ENCODE data around the gene CYP39A1. TPM values are rescaled to one million over a fixed set of nuclear protein-coding genes. Genes with fewer than 3 reads are reported as not detected.

Gene CYP39A1
- total and polyA plus RNA-seq, 2 experiments from 2014 or later = 1.5 to 3.5 TPM

DNA sequence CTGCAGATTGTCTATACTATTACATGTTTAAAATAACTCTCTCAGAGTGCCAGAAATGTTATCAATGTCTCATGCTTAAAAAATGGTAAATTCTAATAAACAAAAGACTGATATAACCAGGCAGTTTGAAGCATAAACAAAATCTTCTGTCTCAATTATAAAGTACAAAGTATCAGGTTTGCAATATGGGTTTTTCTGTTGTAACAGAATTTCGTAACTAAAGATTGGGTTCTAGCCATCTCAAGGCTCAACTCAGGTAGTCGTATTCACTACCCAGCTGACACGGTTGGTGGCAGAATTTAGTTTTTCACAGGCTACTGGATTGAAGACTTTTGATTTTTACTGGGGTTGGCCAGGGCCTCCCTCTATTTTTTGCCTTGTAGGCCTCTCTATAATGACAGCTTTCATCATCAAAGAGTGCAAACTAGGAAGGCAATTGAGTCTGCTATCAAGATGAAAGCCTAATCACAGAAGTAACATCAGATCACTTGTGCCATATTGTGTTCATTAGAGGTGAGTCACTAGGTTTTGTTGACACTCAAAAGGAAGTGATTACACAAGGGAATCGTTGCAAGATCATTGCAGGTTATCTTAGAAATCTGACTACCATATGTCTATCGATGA is 3.6 kb downstream of the CYP39A1 start:
- H3F3A ChIP-seq (replicated peaks; ENCODE audit: low read depth) = no peaks in the 10 kb centered on the region
- DNase-seq (ENCODE audit: low spot score) (no peak), ATAC-seq (no peak)
- H3K27me3 ChIP-seq (ENCODE audit: insufficient read depth) = peaks cover 7% of the 10 kb centered on the region
- H3K4me3 Mint-ChIP-seq = no peak overlapping the region
- H4K20me1 ChIP-seq (replicated peaks; ENCODE audit: insufficient read depth) = no peaks in the 10 kb centered on the region; the same call in 1 of the 2 replicates
- no peaks in the 10 kb centered on the region for H3K9me2 ChIP-seq (ENCODE audit: insufficient read depth)
- H3K27ac ChIP-seq (ENCODE audit: low read depth) = no peak overlapping the region
- H3K4me3 ChIP-seq = no peak overlapping the region
- no peak overlapping the region for H2AFZ ChIP-seq
- H3K79me2 ChIP-seq (replicated peaks; ENCODE audit: insufficient read depth) = no peaks in the 10 kb centered on the region; the same call in 1 of the 2 replicates
- no peaks in the 10 kb centered on the region for H3K36me3 Mint-ChIP-seq (ENCODE audit: low read depth)
- peaks cover 13% of the 10 kb centered on the region for H3K27me3 Mint-ChIP-seq (ENCODE audit: insufficient read depth, low read depth, poor library complexity)
- H3K9me3 Mint-ChIP-seq = no peaks in the 10 kb centered on the region
- TF ChIP-seq POLR2AphosphoS5 (IDR thresholded peaks at IDR 0.05; ENCODE audit: low read depth) (no peak), ZNF331 (CRISPR knock-in tag; IDR thresholded peaks at IDR 0.05; ENCODE audit: low read depth) (no peak), JUNB (IDR thresholded peaks at IDR 0.05; ENCODE audit: unreplicated experiment) (no peak), CREB1 (CRISPR knock-in tag; IDR thresholded peaks at IDR 0.05; ENCODE audit: low read depth) (no peak), STAT1 (IDR thresholded peaks at IDR 0.05; ENCODE audit: unreplicated experiment) (no peak), ZNF114 (CRISPR knock-in tag; IDR thresholded peaks at IDR 0.05) (no peak), EZH2phosphoT487 (IDR thresholded peaks at IDR 0.05; ENCODE audit: unreplicated experiment) (no peak), CTCF (conservative IDR thresholded peaks at IDR 0.05; ENCODE audit: low read depth in 2 of 2) (no peak), EZH2 (IDR thresholded peaks at IDR 0.05; ENCODE audit: low read depth, unreplicated experiment) (no peak), ETS1 (IDR thresholded peaks at IDR 0.05) (no peak), NANOG (IDR thresholded peaks at IDR 0.05; ENCODE audit: borderline replicate concordance) (no peak)
- TF ChIP-seq, protein P1, sequence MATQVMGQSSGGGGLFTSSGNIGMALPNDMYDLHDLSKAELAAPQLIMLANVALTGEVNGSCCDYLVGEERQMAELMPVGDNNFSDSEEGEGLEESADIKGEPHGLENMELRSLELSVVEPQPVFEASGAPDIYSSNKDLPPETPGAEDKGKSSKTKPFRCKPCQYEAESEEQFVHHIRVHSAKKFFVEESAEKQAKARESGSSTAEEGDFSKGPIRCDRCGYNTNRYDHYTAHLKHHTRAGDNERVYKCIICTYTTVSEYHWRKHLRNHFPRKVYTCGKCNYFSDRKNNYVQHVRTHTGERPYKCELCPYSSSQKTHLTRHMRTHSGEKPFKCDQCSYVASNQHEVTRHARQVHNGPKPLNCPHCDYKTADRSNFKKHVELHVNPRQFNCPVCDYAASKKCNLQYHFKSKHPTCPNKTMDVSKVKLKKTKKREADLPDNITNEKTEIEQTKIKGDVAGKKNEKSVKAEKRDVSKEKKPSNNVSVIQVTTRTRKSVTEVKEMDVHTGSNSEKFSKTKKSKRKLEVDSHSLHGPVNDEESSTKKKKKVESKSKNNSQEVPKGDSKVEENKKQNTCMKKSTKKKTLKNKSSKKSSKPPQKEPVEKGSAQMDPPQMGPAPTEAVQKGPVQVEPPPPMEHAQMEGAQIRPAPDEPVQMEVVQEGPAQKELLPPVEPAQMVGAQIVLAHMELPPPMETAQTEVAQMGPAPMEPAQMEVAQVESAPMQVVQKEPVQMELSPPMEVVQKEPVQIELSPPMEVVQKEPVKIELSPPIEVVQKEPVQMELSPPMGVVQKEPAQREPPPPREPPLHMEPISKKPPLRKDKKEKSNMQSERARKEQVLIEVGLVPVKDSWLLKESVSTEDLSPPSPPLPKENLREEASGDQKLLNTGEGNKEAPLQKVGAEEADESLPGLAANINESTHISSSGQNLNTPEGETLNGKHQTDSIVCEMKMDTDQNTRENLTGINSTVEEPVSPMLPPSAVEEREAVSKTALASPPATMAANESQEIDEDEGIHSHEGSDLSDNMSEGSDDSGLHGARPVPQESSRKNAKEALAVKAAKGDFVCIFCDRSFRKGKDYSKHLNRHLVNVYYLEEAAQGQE (IDR thresholded peaks at IDR 0.05; ENCODE audit: unreplicated experiment) = no peak
- TF ChIP-seq, protein P2, sequence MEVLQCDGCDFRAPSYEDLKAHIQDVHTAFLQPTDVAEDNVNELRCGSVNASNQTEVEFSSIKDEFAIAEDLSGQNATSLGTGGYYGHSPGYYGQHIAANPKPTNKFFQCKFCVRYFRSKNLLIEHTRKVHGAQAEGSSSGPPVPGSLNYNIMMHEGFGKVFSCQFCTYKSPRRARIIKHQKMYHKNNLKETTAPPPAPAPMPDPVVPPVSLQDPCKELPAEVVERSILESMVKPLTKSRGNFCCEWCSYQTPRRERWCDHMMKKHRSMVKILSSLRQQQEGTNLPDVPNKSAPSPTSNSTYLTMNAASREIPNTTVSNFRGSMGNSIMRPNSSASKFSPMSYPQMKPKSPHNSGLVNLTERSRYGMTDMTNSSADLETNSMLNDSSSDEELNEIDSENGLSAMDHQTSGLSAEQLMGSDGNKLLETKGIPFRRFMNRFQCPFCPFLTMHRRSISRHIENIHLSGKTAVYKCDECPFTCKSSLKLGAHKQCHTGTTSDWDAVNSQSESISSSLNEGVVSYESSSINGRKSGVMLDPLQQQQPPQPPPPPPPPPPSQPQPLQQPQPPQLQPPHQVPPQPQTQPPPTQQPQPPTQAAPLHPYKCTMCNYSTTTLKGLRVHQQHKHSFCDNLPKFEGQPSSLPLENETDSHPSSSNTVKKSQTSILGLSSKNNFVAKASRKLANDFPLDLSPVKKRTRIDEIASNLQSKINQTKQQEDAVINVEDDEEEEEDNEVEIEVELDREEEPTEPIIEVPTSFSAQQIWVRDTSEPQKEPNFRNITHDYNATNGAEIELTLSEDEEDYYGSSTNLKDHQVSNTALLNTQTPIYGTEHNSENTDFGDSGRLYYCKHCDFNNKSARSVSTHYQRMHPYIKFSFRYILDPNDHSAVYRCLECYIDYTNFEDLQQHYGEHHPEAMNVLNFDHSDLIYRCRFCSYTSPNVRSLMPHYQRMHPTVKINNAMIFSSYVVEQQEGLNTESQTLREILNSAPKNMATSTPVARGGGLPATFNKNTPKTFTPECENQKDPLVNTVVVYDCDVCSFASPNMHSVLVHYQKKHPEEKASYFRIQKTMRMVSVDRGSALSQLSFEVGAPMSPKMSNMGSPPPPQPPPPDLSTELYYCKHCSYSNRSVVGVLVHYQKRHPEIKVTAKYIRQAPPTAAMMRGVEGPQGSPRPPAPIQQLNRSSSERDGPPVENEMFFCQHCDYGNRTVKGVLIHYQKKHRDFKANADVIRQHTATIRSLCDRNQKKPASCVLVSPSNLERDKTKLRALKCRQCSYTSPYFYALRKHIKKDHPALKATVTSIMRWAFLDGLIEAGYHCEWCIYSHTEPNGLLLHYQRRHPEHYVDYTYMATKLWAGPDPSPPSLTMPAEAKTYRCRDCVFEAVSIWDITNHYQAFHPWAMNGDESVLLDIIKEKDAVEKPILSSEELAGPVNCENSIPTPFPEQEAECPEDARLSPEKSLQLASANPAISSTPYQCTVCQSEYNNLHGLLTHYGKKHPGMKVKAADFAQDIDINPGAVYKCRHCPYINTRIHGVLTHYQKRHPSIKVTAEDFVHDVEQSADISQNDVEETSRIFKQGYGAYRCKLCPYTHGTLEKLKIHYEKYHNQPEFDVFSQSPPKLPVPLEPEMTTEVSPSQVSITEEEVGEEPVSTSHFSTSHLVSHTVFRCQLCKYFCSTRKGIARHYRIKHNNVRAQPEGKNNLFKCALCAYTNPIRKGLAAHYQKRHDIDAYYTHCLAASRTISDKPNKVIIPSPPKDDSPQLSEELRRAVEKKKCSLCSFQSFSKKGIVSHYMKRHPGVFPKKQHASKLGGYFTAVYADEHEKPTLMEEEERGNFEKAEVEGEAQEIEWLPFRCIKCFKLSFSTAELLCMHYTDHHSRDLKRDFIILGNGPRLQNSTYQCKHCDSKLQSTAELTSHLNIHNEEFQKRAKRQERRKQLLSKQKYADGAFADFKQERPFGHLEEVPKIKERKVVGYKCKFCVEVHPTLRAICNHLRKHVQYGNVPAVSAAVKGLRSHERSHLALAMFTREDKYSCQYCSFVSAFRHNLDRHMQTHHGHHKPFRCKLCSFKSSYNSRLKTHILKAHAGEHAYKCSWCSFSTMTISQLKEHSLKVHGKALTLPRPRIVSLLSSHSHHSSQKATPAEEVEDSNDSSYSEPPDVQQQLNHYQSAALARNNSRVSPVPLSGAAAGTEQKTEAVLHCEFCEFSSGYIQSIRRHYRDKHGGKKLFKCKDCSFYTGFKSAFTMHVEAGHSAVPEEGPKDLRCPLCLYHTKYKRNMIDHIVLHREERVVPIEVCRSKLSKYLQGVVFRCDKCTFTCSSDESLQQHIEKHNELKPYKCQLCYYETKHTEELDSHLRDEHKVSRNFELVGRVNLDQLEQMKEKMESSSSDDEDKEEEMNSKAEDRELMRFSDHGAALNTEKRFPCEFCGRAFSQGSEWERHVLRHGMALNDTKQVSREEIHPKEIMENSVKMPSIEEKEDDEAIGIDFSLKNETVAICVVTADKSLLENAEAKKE (CRISPR knock-in tag; IDR thresholded peaks at IDR 0.05) = no peak
- H3K36me3 ChIP-seq (ENCODE audit: insufficient read depth) = no peaks in the 10 kb centered on the region
- peaks cover 11% of the 10 kb centered on the region for H3K4me1 ChIP-seq (ENCODE audit: insufficient read depth)
- H3K4me2 ChIP-seq = no peak overlapping the region
- no peak overlapping the region for H3K27ac Mint-ChIP-seq
- peaks cover 8% of the 10 kb centered on the region; the same call in 2 of the 3 replicates for H3K4me1 Mint-ChIP-seq
